Testis (tissue), 3 donors: ENCODE results near the gene TMEM18. TPM values are rescaled to one million over a fixed set of nuclear protein-coding genes. Genes with fewer than 3 reads are reported as not detected.

Experiments used
- DNase-seq: peaks from one replicate; pipeline ENCODE4 v3.0.0-alpha.2; 2019
- H3K27ac ChIP-seq, 2 donors: fragments of 200-600 bp; sonication (generic); one replicate each; pipeline ENCODE4 v1.5.1; 2019
- H3K27me3 ChIP-seq: fragments of 200-600 bp; sonication (generic); one replicate; pipeline ENCODE4 v1.5.1; 2019
- H3K36me3 ChIP-seq: fragments of 200-600 bp; sonication (generic); one replicate; pipeline ENCODE4 v1.5.1; 2017; ENCODE audit warnings: low read depth; ENCODE audit errors: missing control alignments
- H3K4me1 ChIP-seq: fragments of 200-600 bp; sonication (generic); one replicate; pipeline ENCODE4 v1.5.1; 2019
- H3K4me3 ChIP-seq, 2 donors: fragments of 200-600 bp; sonication (generic); one replicate each; pipeline ENCODE4 v1.5.1; 2017 to 2019
- H3K9me3 ChIP-seq: fragments of 200-600 bp; sonication (generic); one replicate; pipeline ENCODE4 v1.5.1; 2017
- POLR2A ChIP-seq: fragments of 450-650 bp; IDR thresholded peaks from one replicate; pipeline ENCODE4 v1.6.1; 2017; ENCODE audit warnings: antibody characterized with exemption, mild to moderate bottlenecking, moderate library complexity
- WGBS, 2 donors: methylation state at CpG; one replicate each; pipeline ENCODE4 v1.1.5; 2018; 5-methylcytosine and 5-hydroxymethylcytosine counted together
- intact Hi-C: fragments of 100-400 bp; cut with DNase I; formaldehyde crosslinking; loops from one replicate; pipeline ENCODE4 v1.15.1; 2023; ENCODE audit warnings: low total_unique reads
- polyA plus RNA-seq: library from polyadenylated mRNA; stranded (reverse); fragments of 350-450 nt; fragmentation: Illumina TruSeq; extraction: RNeasy Lipid Tissue Mini Kit (QIAGEN cat#74804); gene quantifications from one replicate; pipeline ENCODE4 v1.2.3, GENCODE V29; 2014; ENCODE audit warnings: low read depth, low replicate concordance; ENCODE audit not compliant: insufficient read depth
- total RNA-seq, 2 donors: library from RNA; depleted of rRNA; stranded (reverse); fragments of >200 nt; gene quantifications; one replicate each; pipeline ENCODE4 v1.2.3, GENCODE V29; 2016
- TF ChIP-seq, protein P1 (sequence below), 3 experiments: fragments of 450-650 bp in 2 of 3; fragments of 200-600 bp in 1 of 3; sonication (generic) in 1 of 3; IDR thresholded peaks; one replicate each; pipeline ENCODE4 v1.5.1; 2016 to 2019; ENCODE audit warnings: antibody characterized with exemption in 3 of 3, mild to moderate bottlenecking in 2 of 3, moderate library complexity in 1 of 3

TMEM18 gene
- total and polyA plus RNA-seq, 3 donors from 2014 or later: 18.0 to 30.5 (median 25.8) TPM

- TF ChIP-seq POLR2A: no peak
- TF ChIP-seq, protein P1, sequence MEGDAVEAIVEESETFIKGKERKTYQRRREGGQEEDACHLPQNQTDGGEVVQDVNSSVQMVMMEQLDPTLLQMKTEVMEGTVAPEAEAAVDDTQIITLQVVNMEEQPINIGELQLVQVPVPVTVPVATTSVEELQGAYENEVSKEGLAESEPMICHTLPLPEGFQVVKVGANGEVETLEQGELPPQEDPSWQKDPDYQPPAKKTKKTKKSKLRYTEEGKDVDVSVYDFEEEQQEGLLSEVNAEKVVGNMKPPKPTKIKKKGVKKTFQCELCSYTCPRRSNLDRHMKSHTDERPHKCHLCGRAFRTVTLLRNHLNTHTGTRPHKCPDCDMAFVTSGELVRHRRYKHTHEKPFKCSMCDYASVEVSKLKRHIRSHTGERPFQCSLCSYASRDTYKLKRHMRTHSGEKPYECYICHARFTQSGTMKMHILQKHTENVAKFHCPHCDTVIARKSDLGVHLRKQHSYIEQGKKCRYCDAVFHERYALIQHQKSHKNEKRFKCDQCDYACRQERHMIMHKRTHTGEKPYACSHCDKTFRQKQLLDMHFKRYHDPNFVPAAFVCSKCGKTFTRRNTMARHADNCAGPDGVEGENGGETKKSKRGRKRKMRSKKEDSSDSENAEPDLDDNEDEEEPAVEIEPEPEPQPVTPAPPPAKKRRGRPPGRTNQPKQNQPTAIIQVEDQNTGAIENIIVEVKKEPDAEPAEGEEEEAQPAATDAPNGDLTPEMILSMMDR (IDR thresholded peaks at IDR 0.05): no peak
- WGBS, 2 donors: 89 to 95% methylated on average over 14 to 16 of the region's 16 CpGs
Observed at GRCh38 chr2:647691-648231, 29.4 kb downstream of the TMEM18 start.

GRCh38 chr2:647003-647560, 30.1 kb downstream of the TMEM18 start:
- H3K27me3 ChIP-seq: no peaks in the 10 kb centered on the region
- no peaks in the 10 kb centered on the region for H3K36me3 ChIP-seq
- peak; percentile 4 for DNase-seq
- TF ChIP-seq, protein P1 (IDR thresholded peaks at IDR 0.05): no peak
- no peak for TF ChIP-seq POLR2A
- peaks cover 5% of the 10 kb centered on the region for H3K4me1 ChIP-seq
- intact Hi-C loops: no loop called here
- H3K9me3 ChIP-seq: no peaks in the 10 kb centered on the region
- H3K4me3 ChIP-seq: no peak overlapping the region
- no peak overlapping the region for H3K27ac ChIP-seq
- 94% methylated on average over 10 of the region's 10 CpGs for WGBS, 2 donors

More at GRCh38 chr2:647691-648231, 29.4 kb downstream of the TMEM18 start:
- Histone ChIP-seq H3K9me3 (no peaks in the 10 kb centered on the region), H3K27ac (no peak overlapping the region), H3K36me3 (no peaks in the 10 kb centered on the region), H3K4me1 (peaks cover 5% of the 10 kb centered on the region), H3K4me3 (no peak overlapping the region), H3K27me3 (no peaks in the 10 kb centered on the region)
- intact Hi-C loops: no loop called here
- peak; percentile 10 for DNase-seq

GRCh38 chr2:644871-645270, 32.3 kb downstream of the TMEM18 start:
- 66 to 67% methylated on average over 5 of the region's 5 CpGs for WGBS, 2 donors
- intact Hi-C loops: no loop called here
- DNase-seq: no peak
- H3K36me3 ChIP-seq: no peaks in the 10 kb centered on the region
- H3K27me3 ChIP-seq: no peaks in the 10 kb centered on the region
- no peak overlapping the region for H3K27ac ChIP-seq
- no peak overlapping the region for H3K4me3 ChIP-seq
- no peak for TF ChIP-seq POLR2A
- TF ChIP-seq, protein P1 (IDR thresholded peaks at IDR 0.05): no peak
- H3K4me1 ChIP-seq: peaks cover 5% of the 10 kb centered on the region
- H3K9me3 ChIP-seq: no peaks in the 10 kb centered on the region

DNA sequence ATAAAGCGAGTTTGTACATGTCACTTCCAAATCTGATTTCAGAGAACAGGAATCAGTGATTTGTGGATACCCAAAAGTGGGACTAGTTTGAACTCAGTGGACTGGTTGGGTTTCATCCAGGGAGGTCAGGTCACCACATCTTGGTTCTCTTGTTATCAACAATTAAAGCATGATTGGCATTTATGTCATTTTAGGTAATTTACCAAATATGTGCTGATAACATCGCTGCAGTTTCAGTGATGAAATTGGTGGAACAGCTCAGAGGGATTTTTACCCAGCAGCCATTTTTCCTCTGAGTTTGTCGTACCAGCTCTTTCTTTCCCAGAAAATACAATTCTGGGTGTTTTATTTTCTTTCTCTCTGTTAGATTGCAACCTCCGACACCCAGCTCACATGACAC, 33.4 kb downstream of the TMEM18 start:
- no peak for TF ChIP-seq POLR2A
- TF ChIP-seq, protein P1 (IDR thresholded peaks at IDR 0.05): no peak
- no peak overlapping the region for H3K4me3 ChIP-seq
- no peak for DNase-seq
- H3K4me1 ChIP-seq: peaks cover under 1% of the 10 kb centered on the region
- no peaks in the 10 kb centered on the region for H3K9me3 ChIP-seq
- no peaks in the 10 kb centered on the region for H3K36me3 ChIP-seq
- no peaks in the 10 kb centered on the region for H3K27me3 ChIP-seq
- WGBS, 2 donors: 86 to 88% methylated on average over 4 of the region's 4 CpGs
- no peak overlapping the region for H3K27ac ChIP-seq
- intact Hi-C loops: no loop called here

DNA sequence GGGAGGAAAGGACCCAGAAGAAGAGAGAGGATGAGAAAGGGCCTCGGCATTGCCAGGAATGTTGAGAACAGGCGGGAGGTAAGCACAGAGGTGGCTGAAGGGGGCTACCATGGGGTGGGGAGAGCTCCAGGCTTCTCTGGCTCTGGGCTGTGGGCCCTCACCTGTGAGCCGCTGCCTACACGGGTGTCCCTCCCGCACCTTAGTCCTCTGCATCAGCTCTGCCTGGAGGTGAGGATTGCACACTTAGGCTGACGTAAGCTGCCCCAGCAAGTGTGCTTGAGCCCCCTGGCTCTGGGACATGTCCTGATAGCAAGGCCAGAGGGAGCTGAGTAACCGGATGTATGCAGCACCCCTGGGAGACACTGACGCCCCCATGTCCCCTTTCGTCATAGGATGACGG, 33.9 kb downstream of the TMEM18 start:
- WGBS, 2 donors: 90 to 94% methylated on average over 10 of the region's 10 CpGs

More for the DNA sequence above, 33.9 kb downstream of the TMEM18 start:
- Histone ChIP-seq H3K36me3 (no peaks in the 10 kb centered on the region), H3K4me1 (no peaks in the 10 kb centered on the region), H3K4me3 (no peak overlapping the region), H3K27ac (no peak overlapping the region), H3K27me3 (no peaks in the 10 kb centered on the region), H3K9me3 (no peaks in the 10 kb centered on the region)
- TF ChIP-seq POLR2A: no peak
- intact Hi-C loops: no loop called here
- no peak for DNase-seq
